Retina (tissue), 1 donor: ENCODE data around the gene RPGR.

Source experiments
- DNase-seq: peaks from one replicate; pipeline ENCODE4 v3.0.0-alpha.2; 2016

The RPGR gene, protein sequence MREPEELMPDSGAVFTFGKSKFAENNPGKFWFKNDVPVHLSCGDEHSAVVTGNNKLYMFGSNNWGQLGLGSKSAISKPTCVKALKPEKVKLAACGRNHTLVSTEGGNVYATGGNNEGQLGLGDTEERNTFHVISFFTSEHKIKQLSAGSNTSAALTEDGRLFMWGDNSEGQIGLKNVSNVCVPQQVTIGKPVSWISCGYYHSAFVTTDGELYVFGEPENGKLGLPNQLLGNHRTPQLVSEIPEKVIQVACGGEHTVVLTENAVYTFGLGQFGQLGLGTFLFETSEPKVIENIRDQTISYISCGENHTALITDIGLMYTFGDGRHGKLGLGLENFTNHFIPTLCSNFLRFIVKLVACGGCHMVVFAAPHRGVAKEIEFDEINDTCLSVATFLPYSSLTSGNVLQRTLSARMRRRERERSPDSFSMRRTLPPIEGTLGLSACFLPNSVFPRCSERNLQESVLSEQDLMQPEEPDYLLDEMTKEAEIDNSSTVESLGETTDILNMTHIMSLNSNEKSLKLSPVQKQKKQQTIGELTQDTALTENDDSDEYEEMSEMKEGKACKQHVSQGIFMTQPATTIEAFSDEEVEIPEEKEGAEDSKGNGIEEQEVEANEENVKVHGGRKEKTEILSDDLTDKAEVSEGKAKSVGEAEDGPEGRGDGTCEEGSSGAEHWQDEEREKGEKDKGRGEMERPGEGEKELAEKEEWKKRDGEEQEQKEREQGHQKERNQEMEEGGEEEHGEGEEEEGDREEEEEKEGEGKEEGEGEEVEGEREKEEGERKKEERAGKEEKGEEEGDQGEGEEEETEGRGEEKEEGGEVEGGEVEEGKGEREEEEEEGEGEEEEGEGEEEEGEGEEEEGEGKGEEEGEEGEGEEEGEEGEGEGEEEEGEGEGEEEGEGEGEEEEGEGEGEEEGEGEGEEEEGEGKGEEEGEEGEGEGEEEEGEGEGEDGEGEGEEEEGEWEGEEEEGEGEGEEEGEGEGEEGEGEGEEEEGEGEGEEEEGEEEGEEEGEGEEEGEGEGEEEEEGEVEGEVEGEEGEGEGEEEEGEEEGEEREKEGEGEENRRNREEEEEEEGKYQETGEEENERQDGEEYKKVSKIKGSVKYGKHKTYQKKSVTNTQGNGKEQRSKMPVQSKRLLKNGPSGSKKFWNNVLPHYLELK

GRCh38 chrX:38327007-38327774, at the start of gene RPGR:
Gene RPGR, minus strand, starts transcription at chrX:38327509. Its CDS starts 142 bp downstream, at chrX:38327367.
- DNase-seq: peak; percentile 93

DNA sequence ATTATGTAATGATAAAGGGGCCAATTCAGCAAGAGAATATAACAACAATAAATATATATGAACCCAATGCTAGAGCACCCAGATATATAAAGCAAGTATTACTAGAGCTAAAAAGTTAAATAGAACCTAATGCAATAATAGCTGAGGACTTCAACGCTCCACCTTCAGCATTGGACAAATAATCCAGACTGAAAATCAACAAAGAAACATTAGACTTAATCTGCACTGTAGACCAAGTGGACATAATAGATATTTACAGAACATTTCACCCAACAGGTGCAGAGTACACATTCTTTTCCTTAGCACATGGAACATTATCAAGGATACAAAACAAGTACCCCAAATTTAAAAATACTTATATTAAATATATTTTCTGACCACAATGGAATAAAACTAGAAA, 49.4 kb upstream of the RPGR start:
- DNase-seq: no peak

DNA sequence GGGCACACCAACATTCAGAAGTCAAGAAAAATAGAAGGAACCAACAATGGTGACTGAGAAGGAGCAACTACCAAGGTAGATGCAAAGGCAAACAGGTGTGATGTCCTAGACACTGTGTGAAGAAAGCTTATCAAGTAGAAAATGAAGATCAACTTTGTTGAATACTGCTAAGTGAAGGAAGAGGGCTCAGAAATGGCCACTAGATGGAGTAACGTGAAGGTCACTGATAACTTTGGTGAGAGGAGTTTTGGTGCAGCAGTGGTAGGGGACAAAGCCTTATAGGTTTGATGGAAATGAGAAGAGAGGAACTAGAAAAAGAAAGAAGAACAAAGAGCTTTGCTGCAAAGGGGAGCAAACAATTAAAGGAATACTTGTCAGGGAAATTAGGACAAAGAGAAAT, 48.6 kb upstream of the RPGR start:
- DNase-seq: no peak

GRCh38 chrX:38374431-38374830, 47.1 kb upstream of the RPGR start:
- DNase-seq: no peak

DNA sequence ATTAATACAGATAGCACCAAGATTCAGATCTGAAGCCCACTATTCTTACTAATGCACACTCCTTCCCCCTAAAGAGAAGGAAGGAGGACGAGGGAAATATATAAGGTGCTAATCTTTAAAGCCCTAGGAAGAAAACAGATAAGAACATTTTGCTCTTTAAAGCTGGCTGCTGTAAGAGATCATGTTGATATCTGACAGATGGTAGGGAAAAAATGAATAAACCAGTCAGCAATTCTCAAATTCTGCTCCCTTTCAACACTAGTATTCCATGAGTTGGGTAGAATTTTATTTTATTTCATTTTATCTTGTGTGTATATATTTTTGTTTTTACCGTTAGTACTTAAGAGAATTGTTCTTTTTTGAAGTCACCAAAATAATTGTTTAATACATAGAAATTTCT, 44.3 kb upstream of the RPGR start:
- DNase-seq: no peak

DNA sequence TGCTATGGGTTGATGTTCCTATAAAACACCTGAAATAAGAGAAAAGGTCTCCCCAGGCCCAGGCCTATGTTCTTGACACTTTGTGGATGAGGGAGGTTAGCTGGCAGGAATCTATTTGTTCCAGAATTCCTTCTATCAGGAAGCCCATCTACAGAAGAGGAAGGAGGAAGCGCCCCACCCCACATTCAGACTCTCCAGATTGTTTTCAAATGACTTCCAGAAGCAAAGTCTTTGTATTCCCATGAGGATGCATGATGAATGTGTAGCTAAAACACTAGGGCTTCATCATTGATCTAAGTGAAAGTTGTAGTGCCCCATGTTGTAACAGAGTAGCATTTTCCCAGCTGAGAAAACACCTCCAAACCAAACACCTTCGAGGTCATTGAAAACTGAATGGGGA, 41.5 kb upstream of the RPGR start:
- DNase-seq: no peak

- no peak for DNase-seq
These were observed 38.6 kb upstream of the RPGR start for GRCh38 chrX:38365954-38366353.

DNA sequence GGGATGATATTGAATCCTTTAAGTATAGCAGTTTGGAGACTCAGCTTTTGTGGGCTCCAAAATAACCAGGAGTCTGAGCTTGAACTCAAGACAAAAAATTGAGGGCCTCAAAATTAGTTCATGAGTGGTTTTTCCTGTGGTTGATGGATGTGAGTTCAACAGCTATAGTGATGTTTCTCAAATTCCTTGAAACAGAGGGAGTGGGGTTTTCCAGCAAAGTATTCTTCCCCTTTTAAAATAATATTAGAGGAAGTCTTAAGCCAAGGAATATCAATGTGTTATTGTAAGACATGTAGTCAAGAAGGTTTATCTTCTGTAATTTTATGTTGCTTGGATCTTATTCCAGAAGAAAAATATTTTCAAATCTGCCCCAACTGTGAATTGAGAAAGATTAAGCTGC, 35.7 kb upstream of the RPGR start:
- DNase-seq: no peak

GRCh38 chrX:38357747-38358673, 30.7 kb upstream of the RPGR start:
- DNase-seq: no peak

DNA sequence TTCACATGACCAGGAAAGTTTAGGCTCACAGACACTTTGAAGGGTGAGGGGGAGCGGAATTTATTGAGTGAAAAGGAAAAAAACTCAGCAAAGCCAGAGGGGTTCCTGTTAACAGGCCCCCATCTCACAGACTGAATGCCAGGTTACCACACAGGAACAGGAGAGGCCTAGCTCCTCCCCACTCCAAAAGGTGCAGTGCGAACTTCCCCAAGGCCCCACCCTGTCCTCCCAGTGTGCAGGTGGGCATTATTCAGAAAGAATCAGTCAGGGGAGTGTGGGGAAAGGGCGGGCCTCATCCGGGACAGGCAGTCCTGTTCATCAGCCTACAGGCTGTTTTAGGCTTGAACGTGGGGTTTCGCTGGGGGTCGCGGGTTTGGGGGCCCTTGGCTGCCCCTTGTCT, 29.1 kb upstream of the RPGR start:
- DNase-seq: no peak

GRCh38 chrX:38352362-38352761, 25.1 kb upstream of the RPGR start, which contains the start of gene OTC:
Gene OTC, plus strand, starts transcription at chrX:38352604. Its CDS starts 93 bp downstream, at chrX:38352697.
- no peak for DNase-seq

- no peak for DNase-seq
These were observed 24.0 kb upstream of the RPGR start for GRCh38 chrX:38351346-38351745.

- DNase-seq: no peak
These were observed 19.8 kb upstream of the RPGR start for GRCh38 chrX:38347136-38347535.

GRCh38 chrX:38346150-38346549, 18.8 kb upstream of the RPGR start:
- no peak for DNase-seq

DNA sequence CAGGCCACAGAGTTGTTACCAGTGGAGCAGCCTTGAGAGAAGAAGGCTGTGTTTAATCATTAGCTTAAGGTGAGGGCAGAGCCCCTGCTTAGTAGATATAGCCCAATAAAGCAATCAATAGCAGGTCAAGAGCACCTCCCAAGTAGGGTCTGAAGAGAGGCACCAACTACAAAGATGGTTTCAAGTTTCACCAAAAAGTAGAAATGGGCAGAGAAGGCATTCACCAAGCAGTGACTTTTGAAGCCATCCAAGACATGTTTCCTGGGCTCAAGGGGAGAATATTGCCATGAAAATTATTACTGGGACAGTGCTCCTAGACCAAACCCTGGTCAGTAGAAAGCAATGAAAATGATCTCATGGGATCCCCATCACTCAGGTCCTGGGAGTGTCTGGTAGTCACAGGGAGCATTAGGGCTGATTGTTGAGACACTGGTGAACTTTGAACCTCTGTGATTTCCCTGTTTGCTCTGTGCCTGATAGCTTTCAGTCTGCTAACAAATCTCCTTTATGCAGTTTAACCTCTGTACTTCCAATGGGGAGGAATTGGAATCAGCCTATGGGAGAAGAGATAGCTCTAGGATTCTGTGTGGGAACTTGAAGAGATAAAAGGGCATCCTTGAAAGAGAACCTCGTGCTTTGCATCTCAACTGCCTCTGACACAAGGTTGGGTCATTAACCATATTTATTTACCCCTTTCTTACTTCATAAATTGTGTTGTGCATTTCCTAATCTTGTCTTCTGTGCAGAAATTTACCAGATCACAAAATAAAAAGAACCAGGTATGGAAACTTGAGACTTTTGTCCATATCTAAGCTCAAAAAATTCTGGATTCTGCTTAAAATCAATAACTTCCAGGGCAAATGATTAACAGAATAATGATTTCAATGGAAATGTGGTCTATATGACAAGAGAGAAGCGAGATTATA, 15.8 kb upstream of the RPGR start:
- DNase-seq: no peak

DNA sequence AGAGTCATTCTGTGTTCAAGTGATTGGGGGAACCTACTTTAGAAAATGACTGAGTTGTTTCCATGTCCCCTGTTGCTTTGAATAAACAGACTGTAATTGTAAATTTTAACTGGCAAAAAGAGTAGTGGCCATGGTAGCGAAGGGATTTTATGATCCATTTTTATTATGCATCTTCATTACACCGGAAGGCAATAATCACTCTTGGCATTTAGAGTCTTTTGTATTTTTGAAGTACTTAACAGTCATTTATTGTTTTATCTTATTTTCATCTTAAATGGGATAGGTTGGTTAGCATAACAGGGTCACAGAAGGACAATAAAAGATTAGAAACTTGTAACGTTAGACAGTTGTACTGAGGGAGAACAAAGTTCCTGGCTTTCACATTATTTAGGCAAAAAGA, 14.1 kb upstream of the RPGR start:
- no peak for DNase-seq

GRCh38 chrX:38336538-38337240, 9.4 kb upstream of the RPGR start:
- no peak for DNase-seq

DNA sequence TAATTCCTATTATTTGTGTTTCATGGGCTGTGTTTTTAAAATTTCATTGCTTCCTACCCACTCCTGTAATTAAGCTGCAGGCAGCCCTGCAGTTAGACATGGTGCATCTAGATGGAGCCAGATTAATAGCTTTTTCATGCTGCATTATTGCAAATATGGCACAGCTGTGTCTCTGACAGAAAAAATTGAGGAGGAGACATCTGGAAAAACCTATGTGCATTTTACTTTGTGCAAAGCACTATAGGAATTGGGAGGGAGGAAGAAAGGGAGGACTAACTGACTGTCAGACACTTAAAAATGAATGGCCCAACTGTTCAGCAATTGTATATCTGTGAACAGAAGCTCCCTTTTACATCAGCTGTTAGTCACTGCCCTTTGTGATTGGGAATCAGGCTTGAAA, 8.1 kb upstream of the RPGR start:
- DNase-seq: no peak

DNA sequence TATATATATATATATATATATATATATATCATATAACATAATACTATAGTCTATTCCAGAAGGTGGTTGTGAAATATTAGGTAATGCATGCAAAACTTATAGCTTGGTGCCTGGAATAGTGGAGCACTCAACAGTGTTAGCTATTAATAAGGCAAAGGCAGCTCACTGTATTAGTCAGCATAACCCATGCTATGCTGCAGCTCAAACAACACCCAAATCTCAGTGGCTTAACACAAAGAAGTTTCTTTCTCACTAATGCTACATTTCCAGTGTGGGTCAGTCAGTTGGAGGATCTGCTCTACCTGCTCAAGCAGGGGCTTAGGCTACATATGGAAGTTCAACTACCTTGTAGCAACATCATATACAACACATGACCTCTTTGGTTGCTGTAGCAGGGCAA, 5.2 kb upstream of the RPGR start:
- DNase-seq: no peak

DNA sequence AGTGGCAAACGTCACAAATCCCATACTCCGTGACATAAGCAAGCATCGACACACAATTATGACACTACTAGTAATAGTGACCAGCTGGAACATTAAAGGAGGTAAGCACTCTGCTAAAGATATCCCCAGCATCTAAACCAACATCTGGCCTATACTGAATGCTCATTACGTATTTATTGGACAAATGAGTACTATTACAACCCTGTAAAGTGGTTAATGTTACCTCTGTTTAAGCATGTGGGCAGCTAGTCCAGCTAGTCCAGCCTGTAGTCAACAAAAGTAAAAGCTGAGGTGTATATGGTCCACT, 419 bp upstream of the RPGR start:
- no peak for DNase-seq
